Right lobe of liver (tissue), 6 donors: ENCODE measurements around the gene STPG3. TPM values are rescaled to one million over a fixed set of nuclear protein-coding genes. Genes with fewer than 3 reads are reported as not detected.
A peak's percentile ranks its signal among the peaks of the same experiment; 100 is the strongest.

Source experiments
- ATAC-seq, 4 donors: fragments of 200-7000 bp; cut with Tn5 transposase; one replicate each; pipeline ENCODE4 v1.9.1; 2020; ENCODE audit warnings: mild to moderate bottlenecking in 4 of 4, moderate library complexity in 4 of 4
- DNase-seq, 3 donors: peaks; one replicate each; pipeline ENCODE4 v3.0.0-alpha.2; 2020
- H3K27ac ChIP-seq, 3 donors: fragments of 200-600 bp; one replicate each; pipeline ENCODE4 v1.8.0; 2022
- H3K27me3 ChIP-seq, 2 donors: fragments of 200-600 bp; one replicate each; pipeline ENCODE4 v1.8.0; 2022
- H3K36me3 ChIP-seq, 4 donors: fragments of 200-600 bp; sonication (generic) in 1 of 4; one replicate each; pipeline versions ENCODE4 v1.5.1 to v1.8.0; 2017 to 2022; ENCODE audit warnings: control low read depth in 1 of 4
- H3K4me1 ChIP-seq, 4 donors: fragments of 200-600 bp; sonication (generic) in 1 of 4; one replicate each; pipeline versions ENCODE4 v1.5.1 to v1.8.0; 2017 to 2022; ENCODE audit warnings: control low read depth in 1 of 4
- H3K4me3 ChIP-seq, 3 donors: fragments of 200-600 bp; one replicate each; pipeline ENCODE4 v1.8.0; 2022
- H3K9me3 ChIP-seq, 4 donors: fragments of 200-600 bp; sonication (generic) in 1 of 4; one replicate each; pipeline versions ENCODE4 v1.5.1 to v1.8.0; 2017 to 2022; ENCODE audit warnings: control low read depth in 1 of 4
- CTCF ChIP-seq, 4 donors: fragments of 200-600 bp in 3 of 4; fragments of 450-650 bp in 1 of 4; IDR thresholded peaks; one replicate each; pipeline versions ENCODE4 v1.5.1 to v1.8.0; 2016 to 2022; ENCODE audit warnings: antibody characterized with exemption in 4 of 4, mild to moderate bottlenecking in 2 of 4
- POLR2A ChIP-seq: fragments of 450-650 bp; IDR thresholded peaks from one replicate; pipeline ENCODE4 v1.6.1; 2017; ENCODE audit warnings: antibody characterized with exemption, mild to moderate bottlenecking
- WGBS: methylation state at CpG from one replicate; pipeline ENCODE4 v1.1.6; 2018; ENCODE audit warnings: low coverage, low lambda C conversion rate; ENCODE audit not compliant: insufficient coverage; ENCODE audit errors: missing lambda C conversion rate; 5-methylcytosine and 5-hydroxymethylcytosine counted together
- intact Hi-C, 2 donors: fragments of 100-400 bp; cut with DNase I; formaldehyde crosslinking; loops; one replicate each; pipeline versions ENCODE4 v1.11.2 to v1.14.1; 2022
- total RNA-seq, 6 experiments: library from RNA; depleted of rRNA in 2 of 6; stranded (reverse); fragments of >200 nt in 2 of 6; fragmentation: NEBNext Ultra II Directional in 3 of 6; extraction: Animal tissue kit (Norgen Biotek cat#: 25700) in 3 of 6; gene quantifications; one replicate each; pipeline versions ENCODE4 v1.1.0 to v1.2.4, GENCODE V29; 2016 to 2023
- donor health status: DM: no; HTN: yes; CAD: no.
- donor health status: DM: no; HTN: no; CAD: no.
- donor health status: DM: no; HTN: no; CAD: no.
- donor health status: DM: no; HTN: yes; CAD: no.
- donor health status: DM: no; HTN: yes; CAD: no.

STPG3 gene
- total RNA-seq, 6 experiments from 2014 or later = not detected

GRCh38 chr9:137266162-137266527, 15.1 kb downstream of the STPG3 start:
- Histone ChIP-seq H3K9me3 (no peaks in the 10 kb centered on the region), H3K4me3 (no peak overlapping the region), H3K27me3 (no peaks in the 10 kb centered on the region), H3K36me3 (peaks cover 0 to 13% (median 2%) of the 10 kb centered on the region in 4 donors), H3K27ac (no peak overlapping the region), H3K4me1 (peaks cover 0 to 23% (median 12%) of the 10 kb centered on the region in 4 donors)
- intact Hi-C loops = no loop called here
- no peak for ATAC-seq
- TF ChIP-seq POLR2A (no peak), CTCF (IDR thresholded peaks at IDR 0.05) (no peak)
- DNase-seq = peak in 2 of 3 donors; percentile 26 to 49
- 100% methylated on average over 1 of the region's 15 CpGs for WGBS

DNA sequence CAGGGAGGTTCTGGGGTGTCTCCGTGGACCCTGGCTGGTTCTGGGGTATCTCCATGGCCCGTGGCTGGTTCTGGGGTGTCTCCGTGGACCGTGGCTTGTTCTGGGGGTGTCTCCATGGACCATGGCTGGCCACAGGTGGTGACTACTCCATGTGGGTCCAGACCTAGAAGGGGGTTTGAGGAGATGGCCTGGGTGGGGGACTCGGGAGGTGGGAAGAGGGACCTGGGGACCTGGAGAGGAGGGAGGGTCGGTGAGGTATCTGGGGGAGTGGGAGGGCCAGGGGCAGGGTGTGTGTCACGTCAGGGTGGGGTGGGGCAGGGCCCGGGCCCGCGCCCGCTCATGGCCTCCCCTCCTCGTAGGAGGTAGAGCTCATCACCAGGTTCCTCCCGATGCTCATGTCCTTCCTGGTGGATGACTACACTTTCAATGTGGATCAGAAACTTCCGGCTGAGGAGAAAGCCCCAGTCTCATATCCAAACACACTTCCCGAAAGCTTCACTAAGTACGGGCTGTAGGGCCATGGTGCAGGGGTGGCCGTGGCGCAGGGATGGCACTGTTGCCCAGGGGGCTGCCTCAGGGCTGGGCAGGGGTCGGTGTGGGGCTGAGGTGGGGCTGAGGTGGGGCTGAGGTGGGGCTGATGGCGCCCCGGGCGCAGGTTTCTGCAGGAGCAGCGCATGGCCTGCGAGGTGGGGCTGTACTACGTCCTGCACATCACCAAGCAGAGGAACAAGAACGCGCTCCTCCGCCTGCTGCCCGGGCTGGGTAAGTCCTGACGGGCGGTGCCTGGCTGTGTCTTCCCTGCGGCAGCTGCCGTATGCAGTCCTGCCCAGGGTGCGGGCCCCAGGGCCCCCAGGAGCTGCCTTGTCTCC, 15.7 kb downstream of the STPG3 start:
- H3K36me3 ChIP-seq = peaks cover 0 to 13% (median 2%) of the 10 kb centered on the region in 4 donors
- no peak overlapping the region for H3K4me3 ChIP-seq
- H3K4me1 ChIP-seq = peaks cover 0 to 23% (median 12%) of the 10 kb centered on the region in 4 donors
- 33% methylated on average over 3 of the region's 34 CpGs for WGBS
- no peak for TF ChIP-seq CTCF (IDR thresholded peaks at IDR 0.05)
- TF ChIP-seq POLR2A = no peak
- no peaks in the 10 kb centered on the region for H3K9me3 ChIP-seq
- H3K27me3 ChIP-seq = no peaks in the 10 kb centered on the region
- DNase-seq (peak in 1 of 3 donors; percentile 45), ATAC-seq (no peak)
- intact Hi-C loops = no loop called here
- no peak overlapping the region for H3K27ac ChIP-seq

- no peaks in the 10 kb centered on the region for H3K27me3 ChIP-seq
- no peak overlapping the region for H3K27ac ChIP-seq
- no peaks in the 10 kb centered on the region for H3K9me3 ChIP-seq
- peak overlapping the region in 1 of 3 donors; percentile 28 for H3K4me3 ChIP-seq
- WGBS = 81% methylated on average over 6 of the region's 6 CpGs
- ATAC-seq (no peak), DNase-seq (no peak)
- peaks cover 0 to 21% (median 2%) of the 10 kb centered on the region in 4 donors for H3K36me3 ChIP-seq
- TF ChIP-seq CTCF (IDR thresholded peaks at IDR 0.05) (no peak), POLR2A (no peak)
- intact Hi-C loops = no loop called here
- H3K4me1 ChIP-seq = peaks cover 0 to 23% (median 12%) of the 10 kb centered on the region in 4 donors
Measured at GRCh38 chr9:137267933-137268355, 16.9 kb downstream of the STPG3 start.

DNA sequence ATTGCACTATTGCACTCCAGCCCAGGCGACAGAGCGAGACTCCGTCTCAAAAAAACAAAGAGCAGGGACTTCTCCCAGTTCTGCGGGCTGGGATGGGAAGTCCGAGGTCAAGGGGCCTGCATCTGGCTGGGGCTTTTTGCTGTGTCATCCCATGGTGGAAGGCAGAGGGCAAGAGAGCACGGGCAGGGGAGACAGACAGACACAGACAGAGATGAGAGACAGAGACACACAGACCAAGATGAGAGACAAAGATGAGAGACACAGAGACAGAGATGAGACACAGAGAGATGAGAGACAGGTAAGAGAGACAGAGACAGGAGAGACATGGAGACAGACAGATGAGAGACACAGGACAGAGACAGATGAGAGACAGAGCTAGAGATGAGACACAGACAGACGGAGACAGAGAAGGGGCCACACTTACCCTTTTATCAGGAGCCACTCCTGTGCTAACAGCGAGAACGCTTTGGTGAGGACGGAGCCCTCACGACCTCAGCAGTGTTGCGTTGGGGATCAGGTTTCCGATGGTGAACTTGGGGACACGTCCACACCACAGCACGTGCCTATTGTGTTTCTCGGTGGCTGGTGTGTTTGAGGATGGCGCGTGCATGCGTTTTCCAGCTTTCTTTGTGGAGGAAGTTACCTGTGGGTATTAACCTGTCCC, 17.6 kb downstream of the STPG3 start:
- DNase-seq (peak in 2 of 3 donors; percentile 48 to 60), ATAC-seq (peak in 3 of 4 donors; percentile 36 to 59 (median 53))
- WGBS = 25% methylated on average over 10 of the region's 19 CpGs

More for the DNA sequence above, 17.6 kb downstream of the STPG3 start:
- intact Hi-C loops = no loop called here
- no peaks in the 10 kb centered on the region for H3K27me3 ChIP-seq
- H3K36me3 ChIP-seq = peaks cover 0 to 20% (median 2%) of the 10 kb centered on the region in 4 donors
- H3K4me3 ChIP-seq = peak overlapping the region in 1 of 3 donors; percentile 28
- no peaks in the 10 kb centered on the region for H3K9me3 ChIP-seq
- H3K27ac ChIP-seq = peak overlapping the region in 2 of 3 donors; percentile 41 to 47
- no peak for TF ChIP-seq POLR2A
- TF ChIP-seq CTCF (IDR thresholded peaks at IDR 0.05) = no peak
- H3K4me1 ChIP-seq = peaks cover 0 to 25% (median 12%) of the 10 kb centered on the region in 4 donors
